GM18909 (cell line): ENCODE measurements around the gene YPEL3.

Source experiments
- ATAC-seq: cut with Tn5 transposase; IDR thresholded peaks from one replicate; pipeline ENCODE4 v1.9.1; 2021; ENCODE audit warnings: mild to moderate bottlenecking; ENCODE audit not compliant: unreplicated experiment, poor library complexity

Gene YPEL3

DNA sequence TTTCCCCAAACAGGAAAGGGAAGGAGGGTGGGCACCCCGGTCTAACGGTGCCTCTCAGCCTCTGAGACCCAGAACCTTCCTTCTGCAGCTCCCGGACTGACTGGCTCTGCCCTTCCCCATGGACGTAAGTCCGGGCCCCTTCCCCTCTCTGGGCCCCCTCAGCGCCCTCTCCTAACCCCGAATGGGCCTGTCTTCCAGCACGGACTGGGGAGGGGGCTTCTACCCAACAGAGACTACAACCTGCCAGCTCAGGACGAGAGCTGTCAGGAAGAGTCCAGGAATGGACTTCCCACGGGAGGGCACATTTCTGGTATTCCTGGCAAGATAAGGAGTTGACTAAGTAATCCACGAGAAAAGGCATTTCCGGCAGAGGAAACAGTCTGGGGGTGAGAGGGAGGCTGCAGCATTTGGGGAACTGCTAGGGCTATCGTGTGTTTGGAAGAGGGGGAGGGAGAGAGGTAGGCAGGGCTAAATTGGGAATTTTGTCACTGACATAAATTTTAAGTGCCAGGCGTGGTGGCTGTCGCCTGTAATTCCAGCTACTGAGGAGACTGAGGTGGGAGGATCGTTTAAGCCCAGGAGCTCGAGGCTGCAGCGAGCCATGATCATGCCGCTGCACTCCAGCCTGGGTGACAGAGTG is 42.5 kb downstream of the YPEL3 start:
- ATAC-seq = peak; percentile 6

DNA sequence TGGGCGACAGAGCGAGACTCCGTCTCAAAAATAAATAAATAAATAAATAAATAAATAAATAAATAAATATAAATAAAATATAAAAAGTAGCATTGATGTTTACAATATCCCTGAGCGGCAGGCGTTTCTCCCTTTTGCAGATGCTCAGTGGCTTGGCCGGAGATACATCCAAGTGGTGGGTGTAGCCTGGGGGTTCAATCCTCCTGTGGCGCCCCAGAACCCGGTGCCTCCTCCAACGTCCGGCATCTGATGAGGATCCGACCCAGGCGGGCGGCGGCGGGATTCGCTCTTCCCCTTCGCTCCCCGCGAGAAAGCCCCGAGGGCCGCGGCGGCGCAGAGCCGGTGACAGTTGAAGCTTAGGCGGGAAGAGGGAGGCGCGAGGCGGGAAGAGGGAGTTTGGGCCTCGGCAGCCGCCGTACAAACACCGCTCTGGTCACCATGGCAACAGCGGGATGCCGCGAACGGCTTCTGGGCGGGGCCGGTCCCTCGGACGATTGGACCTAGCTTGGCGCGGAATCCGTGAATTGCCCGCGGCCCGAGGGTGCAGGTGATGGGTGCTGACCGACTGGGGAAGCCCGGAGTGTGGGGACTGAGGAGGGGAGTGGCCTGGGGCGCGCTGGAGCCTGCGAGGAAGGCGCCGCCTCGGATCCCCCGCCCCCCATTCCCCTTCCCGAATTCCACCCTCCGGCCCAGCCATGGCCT is 43.2 kb downstream of the YPEL3 start:
- peak; percentile 66 for ATAC-seq

DNA sequence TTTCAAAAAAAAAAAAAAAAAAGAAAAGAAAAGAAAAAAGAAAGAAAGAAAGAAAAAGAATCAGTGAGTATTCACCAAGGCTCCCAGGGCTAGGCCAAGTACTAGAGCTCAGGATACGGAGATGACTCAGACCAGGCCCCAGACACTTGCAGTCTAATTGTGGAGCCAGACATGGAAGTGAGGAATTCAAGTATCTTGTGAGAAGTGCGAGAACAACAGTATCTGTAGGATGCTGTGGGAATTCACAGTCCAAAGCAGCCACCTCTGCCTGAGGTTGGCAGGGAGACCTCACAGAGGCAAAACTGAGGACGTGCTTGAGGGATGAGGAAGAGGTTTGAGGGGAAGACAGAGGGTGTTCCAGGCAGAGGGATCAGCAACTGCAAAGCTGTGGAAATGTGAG is 44.5 kb downstream of the YPEL3 start:
- ATAC-seq = no peak

DNA sequence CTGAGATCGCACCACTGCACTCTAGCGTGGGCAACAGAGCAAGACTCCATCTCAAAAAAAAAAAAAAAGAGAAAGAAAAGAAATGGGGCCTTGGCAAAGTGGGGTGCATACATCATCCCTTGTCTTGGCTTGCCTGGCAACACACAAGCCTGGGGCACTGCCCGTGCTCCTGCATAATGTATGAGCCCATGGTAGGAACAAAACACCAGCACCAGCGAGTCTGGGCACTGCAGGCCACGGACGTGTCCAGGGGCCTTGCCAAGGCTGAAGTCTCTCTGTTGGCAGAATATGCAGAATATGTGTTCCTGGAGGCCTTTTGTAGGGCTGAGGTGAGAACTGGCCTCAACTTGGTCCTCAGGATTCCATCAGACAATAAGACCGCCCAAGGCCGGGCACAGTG is 46.1 kb downstream of the YPEL3 start:
- ATAC-seq = no peak

DNA sequence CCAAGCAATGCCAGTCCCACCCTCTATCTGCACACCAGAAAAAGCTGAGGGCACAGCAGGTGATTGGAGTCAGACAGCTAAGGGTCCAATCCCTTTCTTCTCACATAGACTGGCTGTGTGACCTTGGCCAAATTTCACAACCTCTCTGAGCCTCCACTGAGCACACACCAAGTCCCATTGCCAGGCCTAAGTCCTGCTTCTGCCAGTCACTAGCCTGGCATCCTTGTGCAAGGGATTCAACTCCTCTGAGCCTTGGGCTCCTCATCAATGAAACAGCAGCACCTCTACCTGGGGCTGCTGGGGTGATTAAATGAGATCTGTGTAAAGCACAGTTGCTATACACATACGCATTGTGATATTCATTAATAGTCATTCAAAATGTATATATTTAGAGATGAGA is 49.4 kb downstream of the YPEL3 start:
- ATAC-seq = no peak

DNA sequence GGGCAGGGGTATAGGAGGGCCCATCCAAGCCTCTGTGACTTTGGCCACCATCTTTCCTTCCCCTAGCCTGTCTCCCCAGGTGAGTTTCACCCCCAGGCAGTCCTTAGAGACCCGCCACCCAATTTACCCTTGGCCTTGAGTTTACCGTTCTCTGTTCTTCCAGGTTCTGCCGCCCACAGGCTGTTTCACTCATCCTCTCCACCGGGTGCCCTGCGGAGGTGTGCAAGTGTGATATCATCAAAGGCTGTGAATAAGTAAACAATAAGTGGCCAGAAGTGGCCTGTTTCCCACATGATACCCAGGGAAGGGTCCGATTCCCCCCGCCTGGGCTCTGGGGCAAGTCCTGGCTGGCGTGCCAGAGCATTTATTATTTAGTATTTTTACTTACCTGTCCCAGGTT is 49.8 kb downstream of the YPEL3 start:
- no peak for ATAC-seq
